ENCODE measurements around the gene HNRNPL.

The HNRNPL gene

DNA sequence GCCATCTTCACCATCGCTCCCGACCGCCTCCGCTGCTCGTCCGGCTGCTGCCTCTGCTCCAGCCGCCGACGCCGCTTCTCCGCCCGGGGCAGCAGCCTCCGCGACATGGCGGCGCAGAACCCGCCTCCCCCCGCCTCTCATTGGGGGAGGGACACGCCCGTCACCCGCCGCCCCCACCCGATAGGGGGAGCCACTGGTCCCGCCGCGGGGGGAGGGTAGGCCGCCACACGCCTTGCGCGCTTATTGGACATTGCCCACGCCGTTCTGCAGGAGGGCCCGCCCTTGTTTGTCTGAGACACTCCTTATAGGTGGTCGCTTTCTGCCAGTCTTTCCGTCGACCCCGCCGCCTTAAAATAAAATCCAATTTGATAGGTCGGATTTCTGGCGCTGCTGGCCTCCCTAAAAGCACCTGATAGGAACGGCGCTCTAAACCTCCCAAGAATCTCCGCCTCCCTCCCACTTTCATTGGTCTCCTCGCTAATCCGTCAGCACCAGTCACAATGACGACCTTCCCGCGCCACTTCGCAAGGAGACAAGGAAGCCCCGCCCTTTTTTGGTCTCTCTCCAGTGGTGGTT is at the start of gene HNRNPL:
TSS of gene HNRNPL (minus strand) at position 127 of the 576 bp plus-strand sequence. CDS start at position 107, 20 bp downstream.
- TF ChIP-seq EZH2phosphoT487 (IDR thresholded peaks at IDR 0.05; ENCODE audit: low read length), result no peak
- TF ChIP-seq EZH2 (optimal IDR thresholded peaks at IDR 0.05; ENCODE audit: low read depth, low read length), result no peak
- TF ChIP-seq, protein P1, sequence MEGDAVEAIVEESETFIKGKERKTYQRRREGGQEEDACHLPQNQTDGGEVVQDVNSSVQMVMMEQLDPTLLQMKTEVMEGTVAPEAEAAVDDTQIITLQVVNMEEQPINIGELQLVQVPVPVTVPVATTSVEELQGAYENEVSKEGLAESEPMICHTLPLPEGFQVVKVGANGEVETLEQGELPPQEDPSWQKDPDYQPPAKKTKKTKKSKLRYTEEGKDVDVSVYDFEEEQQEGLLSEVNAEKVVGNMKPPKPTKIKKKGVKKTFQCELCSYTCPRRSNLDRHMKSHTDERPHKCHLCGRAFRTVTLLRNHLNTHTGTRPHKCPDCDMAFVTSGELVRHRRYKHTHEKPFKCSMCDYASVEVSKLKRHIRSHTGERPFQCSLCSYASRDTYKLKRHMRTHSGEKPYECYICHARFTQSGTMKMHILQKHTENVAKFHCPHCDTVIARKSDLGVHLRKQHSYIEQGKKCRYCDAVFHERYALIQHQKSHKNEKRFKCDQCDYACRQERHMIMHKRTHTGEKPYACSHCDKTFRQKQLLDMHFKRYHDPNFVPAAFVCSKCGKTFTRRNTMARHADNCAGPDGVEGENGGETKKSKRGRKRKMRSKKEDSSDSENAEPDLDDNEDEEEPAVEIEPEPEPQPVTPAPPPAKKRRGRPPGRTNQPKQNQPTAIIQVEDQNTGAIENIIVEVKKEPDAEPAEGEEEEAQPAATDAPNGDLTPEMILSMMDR (IDR thresholded peaks at IDR 0.05; ENCODE audit: low read length), result peak; percentile 40
- Histone ChIP-seq H3F3A (ENCODE audit: insufficient read depth, low read length) (peaks cover 19% of the 10 kb centered on the region), H3K4me1 (ENCODE audit: low read length) (peaks cover 11% of the 10 kb centered on the region), H3K9me3 (replicated peaks; ENCODE audit: insufficient read depth, low read length) (no peaks in the 10 kb centered on the region), H3K27ac (ENCODE audit: low read length) (peak within 1 kb of the TSS; percentile 93), H3K9me2 (replicated peaks; ENCODE audit: insufficient read depth, low read length) (no peaks in the 10 kb centered on the region), H3K27me3 (replicated peaks; ENCODE audit: insufficient read depth, low read length) (no peaks in the 10 kb centered on the region), H3K9ac (ENCODE audit: low read length) (peak within 1 kb of the TSS; percentile 98), H2AFZ (ENCODE audit: low read length) (peak within 1 kb of the TSS; percentile 68), H3K79me2 (ENCODE audit: low read length) (peaks cover 60% of the 10 kb centered on the region), H3K4me3 (ENCODE audit: low read length) (peak within 1 kb of the TSS; percentile 75), H4K20me1 (ENCODE audit: insufficient read depth, low read length) (peaks cover 5% of the 10 kb centered on the region; the same call in 1 of the 2 replicates), H3K4me2 (ENCODE audit: low read depth, low read length) (peak within 1 kb of the TSS; percentile 99), H3K36me3 (replicated peaks; ENCODE audit: insufficient read depth, low read length) (peaks cover 17% of the 10 kb centered on the region)
- DNase-seq, result peak; percentile 100

DNA sequence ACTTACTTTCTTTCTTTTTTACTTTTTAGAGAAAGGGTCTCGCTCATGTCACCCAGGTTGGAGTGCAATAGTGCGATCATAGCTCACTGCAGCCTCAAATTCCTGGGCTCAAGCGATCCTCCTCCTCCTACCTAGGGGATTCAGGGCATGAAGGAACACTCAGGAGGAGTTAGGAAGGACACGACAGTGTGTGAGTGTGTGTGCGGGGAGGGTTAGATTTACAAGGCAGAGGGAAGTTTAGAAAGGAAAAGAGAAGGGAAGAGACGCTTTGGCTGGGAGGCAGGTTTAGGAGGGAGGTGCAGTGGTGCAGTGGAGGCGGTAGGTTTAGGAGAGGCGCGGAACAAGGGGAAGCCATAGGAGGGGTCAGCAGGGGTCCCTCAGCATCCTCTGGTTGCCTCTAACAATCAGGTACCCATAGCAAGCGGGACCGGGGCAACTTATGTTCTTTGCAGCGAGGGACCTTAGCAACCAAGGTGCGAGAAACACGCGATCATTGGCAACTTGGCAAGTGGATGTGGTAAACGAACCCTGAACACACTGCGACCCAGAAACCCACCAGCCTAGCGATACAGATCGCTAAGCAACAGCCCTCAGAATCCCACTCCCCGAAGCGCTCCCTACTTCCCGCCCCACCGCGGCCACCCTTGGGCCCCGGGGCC is 49.1 kb upstream of the HNRNPL start:
- Histone ChIP-seq H2AFZ (ENCODE audit: low read length) (peak overlapping the region; percentile 92), H3K36me3 (replicated peaks; ENCODE audit: insufficient read depth, low read length) (no peaks in the 10 kb centered on the region), H3K4me1 (ENCODE audit: low read length) (peaks cover 17% of the 10 kb centered on the region; the same call in 1 of the 2 replicates), H3K9me3 (replicated peaks; ENCODE audit: insufficient read depth, low read length) (no peaks in the 10 kb centered on the region), H3K4me3 (ENCODE audit: low read length) (peak overlapping the region; percentile 94), H3K79me2 (ENCODE audit: low read length) (peaks cover 64% of the 10 kb centered on the region), H3K27me3 (replicated peaks; ENCODE audit: insufficient read depth, low read length) (no peaks in the 10 kb centered on the region), H4K20me1 (ENCODE audit: insufficient read depth, low read length) (no peaks in the 10 kb centered on the region), H3K9ac (ENCODE audit: low read length) (peak overlapping the region; percentile 90), H3K9me2 (replicated peaks; ENCODE audit: insufficient read depth, low read length) (no peaks in the 10 kb centered on the region), H3K4me2 (ENCODE audit: low read depth, low read length) (peak overlapping the region; percentile 98), H3F3A (ENCODE audit: insufficient read depth, low read length) (peaks cover 6% of the 10 kb centered on the region), H3K27ac (ENCODE audit: low read length) (peak overlapping the region; percentile 60; the same call in 1 of the 2 replicates)
- TF ChIP-seq, protein P1 (IDR thresholded peaks at IDR 0.05; ENCODE audit: low read length), result no peak
- no peak for TF ChIP-seq EZH2 (optimal IDR thresholded peaks at IDR 0.05; ENCODE audit: low read depth, low read length)
- TF ChIP-seq EZH2phosphoT487 (IDR thresholded peaks at IDR 0.05; ENCODE audit: low read length), result no peak
- no peak for DNase-seq

DNA sequence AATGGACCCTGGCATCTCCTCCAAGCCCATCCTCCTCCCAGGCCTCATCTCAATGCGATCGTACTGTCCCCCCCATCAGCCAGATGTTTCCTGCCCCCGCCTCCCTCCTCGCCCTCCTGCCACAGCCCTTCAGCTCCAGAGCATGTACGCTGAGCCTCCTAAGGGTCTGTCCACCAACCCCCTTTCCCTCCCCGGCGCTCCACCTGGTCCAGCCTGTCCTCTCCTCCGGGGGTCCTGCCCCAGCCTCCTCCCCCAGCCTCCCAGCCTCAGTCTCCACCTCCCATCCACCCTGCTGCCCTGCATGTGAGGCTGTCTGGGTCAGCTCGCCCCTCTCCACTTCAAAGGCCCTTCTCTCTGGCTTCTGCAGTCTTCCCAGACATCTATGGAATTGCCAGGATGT is 45.2 kb upstream of the HNRNPL start:
- Histone ChIP-seq H3K4me3 (ENCODE audit: low read length) (no peak overlapping the region), H3K27ac (ENCODE audit: low read length) (no peak overlapping the region), H3K9me2 (replicated peaks; ENCODE audit: insufficient read depth, low read length) (no peaks in the 10 kb centered on the region), H3K79me2 (ENCODE audit: low read length) (peaks cover 33% of the 10 kb centered on the region), H3K4me2 (ENCODE audit: low read depth, low read length) (no peak overlapping the region), H3F3A (ENCODE audit: insufficient read depth, low read length) (no peaks in the 10 kb centered on the region), H3K9me3 (replicated peaks; ENCODE audit: insufficient read depth, low read length) (no peaks in the 10 kb centered on the region), H2AFZ (ENCODE audit: low read length) (no peak overlapping the region), H3K4me1 (ENCODE audit: low read length) (0 out of 2 replicates have a peak, but pooled peaks cover 10% of the 10 kb centered on the region), H3K27me3 (replicated peaks; ENCODE audit: insufficient read depth, low read length) (no peaks in the 10 kb centered on the region), H4K20me1 (ENCODE audit: insufficient read depth, low read length) (no peaks in the 10 kb centered on the region), H3K9ac (ENCODE audit: low read length) (no peak overlapping the region), H3K36me3 (replicated peaks; ENCODE audit: insufficient read depth, low read length) (no peaks in the 10 kb centered on the region)
- no peak for DNase-seq
- TF ChIP-seq EZH2 (optimal IDR thresholded peaks at IDR 0.05; ENCODE audit: low read depth, low read length) (no peak), EZH2phosphoT487 (IDR thresholded peaks at IDR 0.05; ENCODE audit: low read length) (no peak)
- TF ChIP-seq, protein P1 (IDR thresholded peaks at IDR 0.05; ENCODE audit: low read length), result no peak
